HepG2 (cell line): ENCODE results near the gene PRR15L. TPM values are rescaled to one million over a fixed set of nuclear protein-coding genes. Genes with fewer than 3 reads are reported as not detected.
A peak's percentile ranks its signal among the peaks of the same experiment; 100 is the strongest.

Experiments
- ASH2L ChIP-seq: fragments of 300-600, 200-600 bp; sonication (generic); IDR thresholded peaks from 2 replicates; pipeline ENCODE4 v1.7.0; 2017; ENCODE audit warnings: low read depth, mild to moderate bottlenecking, moderate library complexity, mixed read lengths, low read length; ENCODE audit not compliant: insufficient read length
- CEBPG ChIP-seq: IDR thresholded peaks from 2 replicates; pipeline ENCODE4 v1.6.1; 2016
- GFI1 ChIP-seq: sonication (generic); formaldehyde crosslinking; IDR thresholded peaks from 2 replicates; pipeline ENCODE4 v1.5.0; 2020; ENCODE audit warnings: missing genetic modification reagents, mild to moderate bottlenecking, borderline replicate concordance
- IKZF4 ChIP-seq: sonication (generic); formaldehyde crosslinking; IDR thresholded peaks from 2 replicates; pipeline ENCODE4 v1.5.1; 2020; ENCODE audit warnings: borderline replicate concordance, mild to moderate bottlenecking, low read depth, missing genetic modification reagents; ENCODE audit errors: not compliant biosample characterization
- KMT2A ChIP-seq: sonication (generic); formaldehyde crosslinking; IDR thresholded peaks from 2 replicates; pipeline ENCODE4 v1.4.0; 2020; ENCODE audit warnings: missing genetic modification reagents
- NCOA2 ChIP-seq: sonication (generic); formaldehyde crosslinking; IDR thresholded peaks from 2 replicates; pipeline ENCODE4 v1.8.0; 2022; ENCODE audit warnings: inconsistent platforms
- NR2F6 ChIP-seq, 2 experiments: IDR thresholded peaks; 2 replicates each; pipeline ENCODE4 v1.6.1; 2016; ENCODE audit warnings: antibody characterized with exemption in 1 of 2, mild to moderate bottlenecking in 1 of 2
- RAD51 ChIP-seq: fragments of 450-650 bp; IDR thresholded peaks from 2 replicates; pipeline ENCODE4 v1.6.1; 2016; ENCODE audit warnings: borderline replicate concordance
- RBFOX2 ChIP-seq: fragments of 200-400 bp; formaldehyde crosslinking; IDR thresholded peaks from 2 replicates; pipeline ENCODE4 v1.6.1; 2017; ENCODE audit warnings: low read depth, mild to moderate bottlenecking, low read length
- SMAD1 ChIP-seq: sonication (generic); formaldehyde crosslinking; IDR thresholded peaks from 2 replicates; pipeline ENCODE4 v1.4.0; 2020; ENCODE audit warnings: missing genetic modification reagents, low read depth, mild to moderate bottlenecking, borderline replicate concordance
- SMAD9 ChIP-seq: sonication (generic); formaldehyde crosslinking; IDR thresholded peaks from 2 replicates; pipeline ENCODE4 v1.5.1; 2020; ENCODE audit warnings: mild to moderate bottlenecking, missing genetic modification reagents
- SOX5 ChIP-seq: IDR thresholded peaks from 2 replicates; pipeline ENCODE4 v1.6.1; 2016; ENCODE audit warnings: borderline replicate concordance
- TOE1 ChIP-seq: sonication (generic); formaldehyde crosslinking; IDR thresholded peaks from 2 replicates; pipeline ENCODE4 v1.4.0; 2020; ENCODE audit warnings: mild to moderate bottlenecking, missing genetic modification reagents
- TRIM24 ChIP-seq: sonication (generic); formaldehyde crosslinking; IDR thresholded peaks from 2 replicates; pipeline ENCODE4 v1.8.0; 2022; ENCODE audit warnings: mild to moderate bottlenecking, missing genetic modification reagents
- ZNF224 ChIP-seq: sonication (generic); formaldehyde crosslinking; IDR thresholded peaks from 2 replicates; pipeline ENCODE4 v1.5.0; 2020; ENCODE audit warnings: mild to moderate bottlenecking, missing genetic modification reagents
- ZNF317 ChIP-seq: sonication (generic); formaldehyde crosslinking; IDR thresholded peaks from 2 replicates; pipeline ENCODE4 v1.5.0; 2020; ENCODE audit warnings: mild to moderate bottlenecking, missing genetic modification reagents
- ZSCAN20 ChIP-seq: sonication (generic); formaldehyde crosslinking; IDR thresholded peaks from 2 replicates; pipeline ENCODE4 v1.4.0; 2020; ENCODE audit warnings: missing genetic modification reagents, mild to moderate bottlenecking, borderline replicate concordance
- polyA plus RNA-seq, 8 experiments: library from polyadenylated mRNA; depleted of rRNA in 3 of 8; stranded (reverse) in 7 of 8; unstranded in 1 of 8; fragments of >200 nt; fragmentation: Illumina TruSeq in 4 of 8; extraction: Trizol in 4 of 8; gene quantifications; 2 replicates each; pipeline versions ENCODE4 v1.2.1 to v1.2.3, GENCODE V29; 2011 to 2016; ENCODE audit warnings: low read depth in 4 of 8, missing spikeins in 1 of 8, mixed read lengths in 1 of 8; ENCODE audit not compliant: insufficient read depth in 1 of 8
- total RNA-seq, 5 experiments: library from RNA; depleted of rRNA; stranded (reverse); fragments of >200 nt; fragmentation: Illumina TruSeq; extraction: Trizol; gene quantifications; 2 replicates each; pipeline ENCODE4 v1.2.3, GENCODE V29; 2016; ENCODE audit warnings: low read depth in 1 of 5
- TF ChIP-seq, protein P1 (sequence below): sonication (generic); formaldehyde crosslinking; IDR thresholded peaks from 2 replicates; pipeline ENCODE4 v1.8.1; 2023; ENCODE audit warnings: mild to moderate bottlenecking, inconsistent platforms, moderate library complexity, missing genetic modification reagents, borderline replicate concordance
- TF ChIP-seq, protein P2 (sequence below), 2 experiments: fragments of 450-650 bp in 1 of 2; sonication (generic) in 1 of 2; formaldehyde crosslinking in 1 of 2; IDR thresholded peaks; 2 replicates each; pipeline versions ENCODE4 v1.6.1 to v1.8.0; 2016 to 2022; ENCODE audit warnings: antibody characterized with exemption in 1 of 2, mild to moderate bottlenecking in 1 of 2, missing genetic modification reagents in 1 of 2

The PRR15L gene
- total and polyA plus RNA-seq, 2 of the 13 experiments (the other 11 are each of a cell fraction or from before 2014, with no cell fraction given) = 0.44 to 2.0 TPM

DNA sequence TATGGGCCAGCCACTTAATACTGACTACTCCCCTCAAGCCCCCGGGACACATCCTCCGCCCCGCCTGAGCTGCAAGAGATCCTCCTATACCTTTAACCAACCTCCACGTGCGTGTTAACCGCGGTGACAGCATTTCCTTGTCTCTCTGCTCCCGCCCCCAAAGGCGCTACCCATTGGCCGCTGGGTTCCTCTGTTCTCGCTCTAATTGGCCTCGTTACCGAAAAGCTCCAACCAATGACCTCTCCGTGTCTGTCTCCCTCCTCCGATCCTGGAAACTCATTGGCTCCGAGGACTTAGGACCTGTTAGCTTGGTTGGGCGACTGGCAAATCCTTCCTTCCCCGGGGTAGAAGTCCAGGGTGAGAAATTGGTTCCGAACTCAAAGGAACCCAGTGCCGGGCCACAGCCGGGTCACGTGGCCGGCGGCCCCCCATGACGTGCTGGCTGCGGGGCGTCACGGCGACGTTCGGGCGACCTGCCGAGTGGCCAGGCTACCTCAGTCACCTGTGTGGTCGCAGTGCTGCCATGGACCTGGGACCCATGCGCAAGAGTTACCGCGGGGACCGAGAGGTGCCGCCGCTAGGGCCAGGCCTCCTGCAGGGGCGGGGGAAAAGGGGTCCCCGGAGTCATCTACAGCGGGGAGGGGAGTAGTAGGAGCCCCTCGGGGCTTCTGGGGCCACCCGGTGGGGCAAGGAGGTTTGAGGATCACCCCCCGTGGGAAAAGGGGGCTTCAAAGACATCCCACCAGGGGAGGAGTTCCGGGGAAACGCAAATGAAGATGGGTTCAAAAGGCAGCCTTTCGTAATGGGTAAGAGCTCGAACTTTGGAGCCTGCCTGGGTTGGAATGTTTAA, 16.2 kb downstream of the PRR15L start, which contains the start of gene PNPO (continued):
- TF ChIP-seq SMAD1 (CRISPR knock-in tag) = 0 out of 2 replicates have a peak, but pooled peaks have one; percentile 39
- TF ChIP-seq KMT2A = peak; percentile 66
- TF ChIP-seq CEBPG (CRISPR knock-in tag) = peak; percentile 33; the same call in 1 of the 2 replicates
- TF ChIP-seq, protein P1, sequence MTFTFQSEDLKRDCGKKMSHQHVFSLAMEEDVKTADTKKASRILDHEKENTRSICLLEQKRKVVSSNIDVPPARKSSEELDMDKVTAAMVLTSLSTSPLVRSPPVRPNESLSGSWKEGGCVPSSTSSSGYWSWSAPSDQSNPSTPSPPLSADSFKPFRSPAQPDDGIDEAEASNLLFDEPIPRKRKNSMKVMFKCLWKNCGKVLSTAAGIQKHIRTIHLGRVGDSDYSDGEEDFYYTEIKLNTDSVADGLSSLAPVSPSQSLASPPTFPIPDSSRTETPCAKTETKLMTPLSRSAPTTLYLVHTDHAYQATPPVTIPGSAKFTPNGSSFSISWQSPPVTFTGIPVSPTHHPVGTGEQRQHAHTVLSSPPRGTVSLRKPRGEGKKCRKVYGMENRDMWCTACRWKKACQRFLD (CRISPR knock-in tag) = peak; percentile 98
- TF ChIP-seq IKZF4 (CRISPR knock-in tag) = no peak
- TF ChIP-seq SMAD9 = no peak
- peak; percentile 98 for TF ChIP-seq RBFOX2
- peak; percentile 93 for TF ChIP-seq ZNF317 (CRISPR knock-in tag)
- TF ChIP-seq, protein P2, sequence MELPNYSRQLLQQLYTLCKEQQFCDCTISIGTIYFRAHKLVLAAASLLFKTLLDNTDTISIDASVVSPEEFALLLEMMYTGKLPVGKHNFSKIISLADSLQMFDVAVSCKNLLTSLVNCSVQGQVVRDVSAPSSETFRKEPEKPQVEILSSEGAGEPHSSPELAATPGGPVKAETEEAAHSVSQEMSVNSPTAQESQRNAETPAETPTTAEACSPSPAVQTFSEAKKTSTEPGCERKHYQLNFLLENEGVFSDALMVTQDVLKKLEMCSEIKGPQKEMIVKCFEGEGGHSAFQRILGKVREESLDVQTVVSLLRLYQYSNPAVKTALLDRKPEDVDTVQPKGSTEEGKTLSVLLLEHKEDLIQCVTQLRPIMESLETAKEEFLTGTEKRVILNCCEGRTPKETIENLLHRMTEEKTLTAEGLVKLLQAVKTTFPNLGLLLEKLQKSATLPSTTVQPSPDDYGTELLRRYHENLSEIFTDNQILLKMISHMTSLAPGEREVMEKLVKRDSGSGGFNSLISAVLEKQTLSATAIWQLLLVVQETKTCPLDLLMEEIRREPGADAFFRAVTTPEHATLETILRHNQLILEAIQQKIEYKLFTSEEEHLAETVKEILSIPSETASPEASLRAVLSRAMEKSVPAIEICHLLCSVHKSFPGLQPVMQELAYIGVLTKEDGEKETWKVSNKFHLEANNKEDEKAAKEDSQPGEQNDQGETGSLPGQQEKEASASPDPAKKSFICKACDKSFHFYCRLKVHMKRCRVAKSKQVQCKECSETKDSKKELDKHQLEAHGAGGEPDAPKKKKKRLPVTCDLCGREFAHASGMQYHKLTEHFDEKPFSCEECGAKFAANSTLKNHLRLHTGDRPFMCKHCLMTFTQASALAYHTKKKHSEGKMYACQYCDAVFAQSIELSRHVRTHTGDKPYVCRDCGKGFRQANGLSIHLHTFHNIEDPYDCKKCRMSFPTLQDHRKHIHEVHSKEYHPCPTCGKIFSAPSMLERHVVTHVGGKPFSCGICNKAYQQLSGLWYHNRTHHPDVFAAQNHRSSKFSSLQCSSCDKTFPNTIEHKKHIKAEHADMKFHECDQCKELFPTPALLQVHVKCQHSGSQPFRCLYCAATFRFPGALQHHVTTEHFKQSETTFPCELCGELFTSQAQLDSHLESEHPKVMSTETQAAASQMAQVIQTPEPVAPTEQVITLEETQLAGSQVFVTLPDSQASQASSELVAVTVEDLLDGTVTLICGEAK (IDR thresholded peaks at IDR 0.05) = no peak
- TF ChIP-seq, protein P2 (CRISPR knock-in tag; IDR thresholded peaks at IDR 0.05) = peak; percentile 88
- TF ChIP-seq NCOA2 (CRISPR knock-in tag) = peak; percentile 28; the same call in 1 of the 2 replicates
- peak; percentile 98 for TF ChIP-seq ASH2L
- peak; percentile 53; the same call in 1 of the 2 replicates for TF ChIP-seq SOX5
- peak; percentile 91 for TF ChIP-seq TOE1 (CRISPR knock-in tag)
- peak; percentile 77; the same call in 1 of the 2 replicates for TF ChIP-seq ZSCAN20
- TF ChIP-seq TRIM24 (CRISPR knock-in tag) = no peak
- no peak for TF ChIP-seq NR2F6 (IDR thresholded peaks at IDR 0.05)
- peak; percentile 4; the same call in 1 of the 2 replicates for TF ChIP-seq NR2F6 (CRISPR knock-in tag; IDR thresholded peaks at IDR 0.05)
- peak; percentile 82; the same call in 1 of the 2 replicates for TF ChIP-seq GFI1 (CRISPR knock-in tag)
- peak; percentile 99 for TF ChIP-seq ZNF224 (CRISPR knock-in tag)
- peak; percentile 83 for TF ChIP-seq RAD51
